ENCODE data around the gene MTFMT.

MTFMT gene

DNA sequence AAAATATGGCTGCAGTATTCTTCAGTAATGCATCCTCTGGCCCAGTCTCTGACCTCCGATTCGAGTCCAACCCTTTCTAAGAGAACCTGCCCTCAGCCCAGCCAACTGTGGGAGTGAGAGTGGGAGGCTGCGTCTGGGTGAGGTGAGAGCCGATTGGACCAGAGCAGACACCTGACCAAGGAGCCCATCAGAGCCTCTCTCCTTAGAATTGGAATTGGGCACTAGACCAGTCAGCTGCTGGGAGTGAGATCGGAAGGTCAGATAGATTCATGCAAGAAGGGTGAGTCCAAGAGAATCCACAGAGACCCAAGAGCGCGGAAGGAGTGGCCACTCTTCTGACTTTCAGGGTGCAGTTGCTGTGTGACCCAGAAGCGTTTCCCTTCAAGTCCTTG, 28.1 kb upstream of the MTFMT start:
- in situ Hi-C loops (cut with HindIII; ENCODE audit: low pct_ligation_motif_present, low sequenced_read_pairs), result no loop called here
- DNase-seq, result no peak
- Histone ChIP-seq H3K4me3 (ENCODE audit: low read depth, low read length) (no peak overlapping the region), H3K27ac (no peak overlapping the region), H3K36me3 (replicated peaks) (no peaks in the 10 kb centered on the region), H3K27me3 (replicated peaks) (no peaks in the 10 kb centered on the region)
- TF ChIP-seq, protein P1, sequence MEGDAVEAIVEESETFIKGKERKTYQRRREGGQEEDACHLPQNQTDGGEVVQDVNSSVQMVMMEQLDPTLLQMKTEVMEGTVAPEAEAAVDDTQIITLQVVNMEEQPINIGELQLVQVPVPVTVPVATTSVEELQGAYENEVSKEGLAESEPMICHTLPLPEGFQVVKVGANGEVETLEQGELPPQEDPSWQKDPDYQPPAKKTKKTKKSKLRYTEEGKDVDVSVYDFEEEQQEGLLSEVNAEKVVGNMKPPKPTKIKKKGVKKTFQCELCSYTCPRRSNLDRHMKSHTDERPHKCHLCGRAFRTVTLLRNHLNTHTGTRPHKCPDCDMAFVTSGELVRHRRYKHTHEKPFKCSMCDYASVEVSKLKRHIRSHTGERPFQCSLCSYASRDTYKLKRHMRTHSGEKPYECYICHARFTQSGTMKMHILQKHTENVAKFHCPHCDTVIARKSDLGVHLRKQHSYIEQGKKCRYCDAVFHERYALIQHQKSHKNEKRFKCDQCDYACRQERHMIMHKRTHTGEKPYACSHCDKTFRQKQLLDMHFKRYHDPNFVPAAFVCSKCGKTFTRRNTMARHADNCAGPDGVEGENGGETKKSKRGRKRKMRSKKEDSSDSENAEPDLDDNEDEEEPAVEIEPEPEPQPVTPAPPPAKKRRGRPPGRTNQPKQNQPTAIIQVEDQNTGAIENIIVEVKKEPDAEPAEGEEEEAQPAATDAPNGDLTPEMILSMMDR (IDR thresholded peaks at IDR 0.05; ENCODE audit: low read depth, low read length, missing control alignments), result no peak

DNA sequence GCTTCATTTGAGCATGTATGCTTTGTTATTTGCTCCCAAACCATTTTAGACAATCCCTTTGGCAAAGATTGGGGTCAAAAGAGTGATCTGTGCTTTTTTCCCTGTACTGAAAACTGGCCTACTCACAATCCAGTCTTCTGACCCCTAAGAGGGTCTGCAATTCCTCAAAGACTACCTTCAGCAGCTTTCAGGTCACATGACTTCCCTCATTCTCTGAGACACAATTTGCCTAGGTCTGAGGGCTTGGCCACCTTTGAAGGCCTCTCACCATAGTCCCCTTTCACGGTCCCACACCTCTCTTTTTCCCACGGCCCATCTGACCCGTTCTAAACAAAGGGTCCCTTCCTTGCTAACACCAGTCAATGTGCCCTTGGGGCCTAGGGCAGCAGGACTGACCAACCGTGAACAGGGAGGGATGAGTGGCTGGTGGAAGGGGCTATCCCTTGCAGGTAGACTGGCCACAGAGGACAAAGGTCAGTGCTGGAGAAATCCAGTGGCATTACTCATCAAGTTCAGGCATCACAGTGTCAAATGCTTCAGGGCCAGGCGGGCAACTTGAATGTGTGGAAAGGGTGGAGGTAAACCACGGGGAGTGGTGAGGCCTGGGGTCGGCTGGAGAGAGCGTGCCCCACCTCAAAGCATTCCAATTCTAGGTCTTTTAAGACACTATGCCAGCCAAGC, 27.6 kb upstream of the MTFMT start:
- Histone ChIP-seq H3K36me3 (replicated peaks) (no peaks in the 10 kb centered on the region), H3K4me3 (ENCODE audit: low read depth, low read length) (no peak overlapping the region), H3K27me3 (replicated peaks) (no peaks in the 10 kb centered on the region), H3K27ac (no peak overlapping the region)
- in situ Hi-C loops (cut with HindIII; ENCODE audit: low pct_ligation_motif_present, low sequenced_read_pairs), result no loop called here
- TF ChIP-seq, protein P1 (IDR thresholded peaks at IDR 0.05; ENCODE audit: low read depth, low read length, missing control alignments), result no peak
- peak; percentile 17 for DNase-seq

- in situ Hi-C loops (cut with HindIII; ENCODE audit: low pct_ligation_motif_present, low sequenced_read_pairs), result no loop called here
- H3K4me3 ChIP-seq (ENCODE audit: low read depth, low read length), result no peak overlapping the region
- no peak overlapping the region for H3K27ac ChIP-seq
- no peaks in the 10 kb centered on the region for H3K27me3 ChIP-seq (replicated peaks)
- DNase-seq, result no peak
- TF ChIP-seq, protein P1 (IDR thresholded peaks at IDR 0.05; ENCODE audit: low read depth, low read length, missing control alignments), result no peak
- no peaks in the 10 kb centered on the region for H3K36me3 ChIP-seq (replicated peaks)
Measured at GRCh38 chr15:65056106-65056505, 26.7 kb upstream of the MTFMT start.

DNA sequence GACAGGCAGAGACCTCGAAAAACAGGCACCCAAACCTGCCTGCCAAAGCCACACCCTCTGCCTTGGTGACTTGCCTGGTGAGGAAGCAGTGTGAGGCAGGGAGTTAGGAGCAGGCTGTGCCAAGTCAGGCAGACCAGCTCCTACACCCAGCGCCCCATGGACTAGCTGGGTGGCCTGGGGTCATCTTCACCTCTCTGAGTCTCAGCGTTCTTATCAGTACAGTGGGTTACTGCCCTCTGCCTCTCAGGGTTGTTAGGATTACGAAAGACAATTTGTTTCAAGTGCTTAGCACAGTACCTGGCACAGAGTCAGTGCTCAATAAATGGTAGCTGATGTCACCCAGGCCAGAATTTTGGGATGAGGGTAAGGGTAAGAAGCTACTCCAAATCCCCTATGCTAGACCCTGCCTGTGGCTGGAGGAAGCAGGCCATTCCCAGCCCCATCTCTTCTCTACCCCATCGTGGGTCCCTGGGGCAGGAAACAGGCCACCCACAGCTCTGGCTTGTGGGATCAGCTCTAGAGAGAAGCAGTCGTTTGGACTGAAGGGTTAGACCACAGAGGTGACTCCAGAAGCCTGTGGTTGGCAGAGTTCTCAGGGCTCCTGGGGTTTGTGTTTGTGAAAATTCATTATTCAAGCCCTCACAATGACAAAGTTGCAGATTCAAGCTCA, 25.9 kb upstream of the MTFMT start:
- Histone ChIP-seq H3K27me3 (replicated peaks) (no peaks in the 10 kb centered on the region), H3K4me3 (ENCODE audit: low read depth, low read length) (no peak overlapping the region), H3K36me3 (replicated peaks) (no peaks in the 10 kb centered on the region), H3K27ac (no peak overlapping the region)
- TF ChIP-seq, protein P1 (IDR thresholded peaks at IDR 0.05; ENCODE audit: low read depth, low read length, missing control alignments), result no peak
- in situ Hi-C loops (cut with HindIII; ENCODE audit: low pct_ligation_motif_present, low sequenced_read_pairs), result no loop called here
- peak; percentile 20 for DNase-seq

DNA sequence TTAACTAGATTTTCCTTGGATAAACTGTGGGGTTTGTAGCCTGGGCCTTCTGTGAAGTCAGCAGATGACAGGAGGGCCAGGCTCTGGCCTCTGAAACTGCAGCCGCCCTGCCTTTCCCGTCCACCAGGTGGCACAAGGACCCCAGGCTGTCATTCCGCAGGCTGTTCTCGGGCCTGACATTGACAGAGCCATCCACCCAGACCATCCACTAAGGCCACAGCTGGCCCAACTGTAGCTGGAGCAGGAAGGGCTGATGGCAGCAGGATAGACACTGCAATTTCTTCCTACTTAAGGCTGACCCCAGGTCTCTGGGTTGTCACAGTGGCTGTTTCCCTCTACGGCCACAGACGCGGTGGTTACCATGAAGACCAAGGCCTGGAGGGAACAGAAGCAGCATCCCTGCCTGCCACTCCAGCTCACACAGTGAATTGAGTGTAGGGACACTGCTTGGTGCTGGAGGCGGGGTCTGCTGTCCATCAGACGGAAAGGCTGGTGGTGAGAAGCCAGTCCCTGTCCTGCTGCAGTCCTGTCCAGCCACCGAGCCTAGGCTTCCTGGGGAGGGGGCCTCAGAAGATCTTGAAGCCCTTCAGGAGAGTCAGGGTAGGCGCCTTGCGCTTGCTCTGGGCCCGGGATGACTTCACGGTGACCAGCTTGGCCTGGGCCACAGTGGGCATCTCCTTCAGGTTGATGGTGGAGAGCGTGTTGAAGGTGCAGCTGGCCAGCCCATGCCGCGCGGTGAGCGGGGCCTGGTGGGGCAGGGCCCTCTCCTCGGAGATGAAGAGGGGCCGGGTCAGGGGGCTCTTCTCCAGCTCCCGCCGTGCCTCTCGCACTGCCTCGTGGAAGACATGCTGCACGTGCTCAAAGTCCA, 25.1 kb upstream of the MTFMT start:
- Histone ChIP-seq H3K36me3 (replicated peaks) (no peaks in the 10 kb centered on the region), H3K4me3 (ENCODE audit: low read depth, low read length) (no peak overlapping the region), H3K27me3 (replicated peaks) (no peaks in the 10 kb centered on the region), H3K27ac (no peak overlapping the region)
- DNase-seq, result peak; percentile 69
- TF ChIP-seq, protein P1 (IDR thresholded peaks at IDR 0.05; ENCODE audit: low read depth, low read length, missing control alignments), result peak; percentile 99
- in situ Hi-C loops (cut with HindIII; ENCODE audit: low pct_ligation_motif_present, low sequenced_read_pairs), result no loop called here

All from brain microvascular endothelial cell (primary cell).